Neuronal stem cell (in vitro differentiated cells): ENCODE results near the gene CAPN9.

Source experiments
- DNase-seq: peaks from one replicate; pipeline ENCODE4 v3.0.0-alpha.2; 2013; ENCODE audit warnings: low spot score
- H2AFZ ChIP-seq: one replicate; pipeline ENCODE4 v1.6.1; 2013; ENCODE audit warnings: mild to moderate bottlenecking, low read length, inconsistent platforms
- H2AK5ac ChIP-seq: 2 replicates; pipeline ENCODE4 v1.6.1; 2013; ENCODE audit warnings: low read depth, mild to moderate bottlenecking, inconsistent platforms, low read length, moderate library complexity, mixed read lengths
- H2BK120ac ChIP-seq: 2 replicates; pipeline ENCODE4 v1.6.1; 2013; ENCODE audit warnings: low read depth, mild to moderate bottlenecking, inconsistent platforms, low read length, moderate library complexity, mixed read lengths
- H2BK12ac ChIP-seq: one replicate; pipeline ENCODE4 v1.6.1; 2013; ENCODE audit warnings: low read length, inconsistent platforms
- H2BK15ac ChIP-seq: 2 replicates; pipeline ENCODE4 v1.6.1; 2013; ENCODE audit warnings: mild to moderate bottlenecking, low read length, inconsistent platforms, mixed read lengths
- H2BK5ac ChIP-seq: one replicate; pipeline ENCODE4 v1.6.1; 2013; ENCODE audit warnings: inconsistent platforms, mild to moderate bottlenecking, low read length, moderate library complexity
- H3K14ac ChIP-seq: one replicate; pipeline ENCODE4 v1.6.1; 2013; ENCODE audit warnings: low read length, inconsistent platforms
- H3K18ac ChIP-seq: 2 replicates; pipeline ENCODE4 v1.6.1; 2013; ENCODE audit warnings: low read length, inconsistent platforms
- H3K23ac ChIP-seq: 2 replicates; pipeline ENCODE4 v1.6.1; 2013; ENCODE audit warnings: low read depth, mild to moderate bottlenecking, mixed read lengths, low read length, inconsistent platforms; ENCODE audit not compliant: poor library complexity
- H3K27ac ChIP-seq: replicated peaks from 3 replicates; pipeline ENCODE4 v1.5.1; 2013; ENCODE audit warnings: low read length, inconsistent platforms
- H3K27me3 ChIP-seq, 3 experiments: 2 replicates each; pipeline ENCODE4 v1.6.1; 2013; ENCODE audit warnings: low read length in 3 of 3, mild to moderate bottlenecking in 2 of 3, inconsistent platforms in 1 of 3, low read depth in 1 of 3, mixed read lengths in 1 of 3, moderate library complexity in 1 of 3; ENCODE audit not compliant: control insufficient read depth in 3 of 3, insufficient read depth in 3 of 3
- H3K36me3 ChIP-seq, 2 donors: replicated peaks in 1 of 2; 2 replicates each; pipeline ENCODE4 v1.6.1; 2013; ENCODE audit warnings: low read length in 2 of 2; ENCODE audit not compliant: control insufficient read depth in 2 of 2, insufficient read depth in 2 of 2
- H3K4ac ChIP-seq: 2 replicates; pipeline ENCODE4 v1.6.1; 2013; ENCODE audit warnings: inconsistent platforms, mild to moderate bottlenecking, low read length, moderate library complexity
- H3K4me1 ChIP-seq, 2 donors: 1 replicate in 1 of 2; 2 replicates in 1 of 2; pipeline ENCODE4 v1.6.1; 2013; ENCODE audit warnings: low read length in 2 of 2, low read depth in 1 of 2; ENCODE audit not compliant: control insufficient read depth in 2 of 2, insufficient read depth in 1 of 2
- H3K4me2 ChIP-seq: one replicate; pipeline ENCODE4 v1.6.1; 2013; ENCODE audit warnings: mild to moderate bottlenecking, low read length, inconsistent platforms; ENCODE audit not compliant: insufficient read depth, poor library complexity, severe bottlenecking
- H3K4me3 ChIP-seq, 2 donors: 2 replicates each; pipeline ENCODE4 v1.5.1; 2013; ENCODE audit warnings: low read length in 2 of 2, mild to moderate bottlenecking in 2 of 2, inconsistent platforms in 1 of 2, moderate library complexity in 1 of 2
- H3K79me1 ChIP-seq: one replicate; pipeline ENCODE4 v1.6.1; 2013; ENCODE audit warnings: low read depth, mild to moderate bottlenecking, inconsistent platforms, low read length, moderate library complexity
- H3K9ac ChIP-seq: one replicate; pipeline ENCODE4 v1.6.1; 2013; ENCODE audit warnings: mild to moderate bottlenecking, low read depth, low read length, inconsistent platforms; ENCODE audit not compliant: poor library complexity
- H3K9me3 ChIP-seq, 2 donors: replicated peaks in 1 of 2; 2 replicates each; pipeline versions ENCODE3 to v1.6.1; 2013; ENCODE audit warnings: low read length in 2 of 2, mild to moderate bottlenecking in 2 of 2, inconsistent platforms in 1 of 2, low read depth in 1 of 2, mixed read lengths in 1 of 2, moderate library complexity in 1 of 2; ENCODE audit not compliant: control insufficient read depth in 2 of 2, insufficient read depth in 1 of 2
- H4K8ac ChIP-seq: one replicate; pipeline ENCODE4 v1.6.1; 2013; ENCODE audit warnings: low read depth, mild to moderate bottlenecking, inconsistent platforms, low read length, moderate library complexity
- H4K91ac ChIP-seq: one replicate; pipeline ENCODE4 v1.6.1; 2013; ENCODE audit warnings: low read length, low read depth, mild to moderate bottlenecking, inconsistent platforms; ENCODE audit not compliant: poor library complexity
- WGBS, 2 donors: extraction: QIAGEN DNeasy Blood & Tissue Kit; methylation state at CpG; one replicate each; pipeline ENCODE4 v1.1.7; 2013; ENCODE audit warnings: missing lambda C conversion rate in 2 of 2, mixed read lengths in 1 of 2; ENCODE audit not compliant: insufficient read length in 2 of 2, insufficient replicate concordance in 1 of 2; ENCODE audit errors: extremely low coverage in 2 of 2; 5-methylcytosine and 5-hydroxymethylcytosine counted together

The CAPN9 gene

DNA sequence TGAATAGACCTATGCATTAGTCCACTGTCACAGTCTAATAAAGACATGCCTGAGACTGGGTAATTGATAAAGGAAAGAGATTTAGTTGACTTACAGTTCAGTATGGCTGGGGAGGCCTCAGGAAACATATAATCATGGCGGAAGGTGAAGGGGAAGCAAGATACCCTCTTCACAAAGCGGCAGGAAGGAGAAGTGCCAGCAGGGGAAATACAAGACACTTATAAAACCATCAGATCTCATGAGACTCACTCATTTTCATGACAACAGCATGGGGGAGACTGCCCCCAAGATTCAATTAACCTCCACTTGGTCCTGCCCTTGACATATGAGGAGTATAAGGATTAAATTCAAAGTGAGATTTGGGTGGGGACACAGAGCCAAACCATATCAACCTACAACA lies 59.4 kb downstream of the CAPN9 start:
- no peak overlapping the region for H4K8ac ChIP-seq
- no peak overlapping the region for H3K4me2 ChIP-seq
- WGBS, 2 donors, result no CpG with 5 or more reads among the region's 2 CpGs
- H2BK12ac ChIP-seq, result no peak overlapping the region
- H3K18ac ChIP-seq, result no peak overlapping the region
- no peaks in the 10 kb centered on the region for H3K36me3 ChIP-seq
- H3K14ac ChIP-seq, result no peak overlapping the region
- H2BK5ac ChIP-seq, result no peak overlapping the region
- H2AFZ ChIP-seq, result no peak overlapping the region
- H2BK120ac ChIP-seq, result no peak overlapping the region
- H3K4ac ChIP-seq, result no peak overlapping the region
- no peaks in the 10 kb centered on the region for H3K79me1 ChIP-seq
- H3K4me3 ChIP-seq, result no peak overlapping the region
- no peak overlapping the region for H2AK5ac ChIP-seq
- H3K27me3 ChIP-seq, result no peaks in the 10 kb centered on the region
- DNase-seq, result no peak
- H3K4me1 ChIP-seq, result no peaks in the 10 kb centered on the region
- no peak overlapping the region for H3K27ac ChIP-seq
- no peaks in the 10 kb centered on the region for H3K9me3 ChIP-seq
- no peak overlapping the region for H3K23ac ChIP-seq
- no peak overlapping the region for H2BK15ac ChIP-seq
- no peak overlapping the region for H4K91ac ChIP-seq
- H3K9ac ChIP-seq, result no peak overlapping the region

DNA sequence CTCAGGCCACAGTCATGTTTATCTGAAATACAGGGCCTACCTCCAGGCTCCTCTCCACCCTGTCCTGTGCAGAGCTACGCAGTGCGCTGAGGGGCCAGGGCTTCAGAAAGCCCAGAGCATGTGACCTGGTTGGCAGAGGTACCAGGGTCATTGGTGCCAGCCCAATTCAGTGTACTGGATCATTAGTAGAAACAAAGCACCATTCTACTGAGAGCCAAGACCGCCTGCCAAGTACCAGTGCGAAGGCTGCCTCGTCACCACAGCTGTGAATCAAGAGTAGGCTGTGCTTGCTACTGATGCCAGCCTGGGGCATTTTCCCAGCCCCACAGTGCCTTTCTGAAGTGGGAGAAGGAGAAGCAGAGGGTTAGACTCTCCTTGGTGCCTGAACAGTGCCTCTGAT lies 59.8 kb downstream of the CAPN9 start:
- Histone ChIP-seq H2BK5ac (no peak overlapping the region), H3K79me1 (no peaks in the 10 kb centered on the region), H3K4me2 (no peak overlapping the region), H4K91ac (no peak overlapping the region), H2BK12ac (no peak overlapping the region), H3K14ac (no peak overlapping the region), H3K4me1 (no peaks in the 10 kb centered on the region), H3K27me3 (no peaks in the 10 kb centered on the region), H3K23ac (no peak overlapping the region), H3K4ac (no peak overlapping the region), H4K8ac (no peak overlapping the region), H3K27ac (no peak overlapping the region), H3K9ac (no peak overlapping the region), H3K4me3 (no peak overlapping the region), H2BK15ac (no peak overlapping the region), H2BK120ac (no peak overlapping the region), H2AK5ac (no peak overlapping the region), H2AFZ (no peak overlapping the region), H3K18ac (no peak overlapping the region), H3K9me3 (no peaks in the 10 kb centered on the region), H3K36me3 (no peaks in the 10 kb centered on the region)
- no CpG with 5 or more reads among the region's 5 CpGs for WGBS, 2 donors
- DNase-seq, result no peak

DNA sequence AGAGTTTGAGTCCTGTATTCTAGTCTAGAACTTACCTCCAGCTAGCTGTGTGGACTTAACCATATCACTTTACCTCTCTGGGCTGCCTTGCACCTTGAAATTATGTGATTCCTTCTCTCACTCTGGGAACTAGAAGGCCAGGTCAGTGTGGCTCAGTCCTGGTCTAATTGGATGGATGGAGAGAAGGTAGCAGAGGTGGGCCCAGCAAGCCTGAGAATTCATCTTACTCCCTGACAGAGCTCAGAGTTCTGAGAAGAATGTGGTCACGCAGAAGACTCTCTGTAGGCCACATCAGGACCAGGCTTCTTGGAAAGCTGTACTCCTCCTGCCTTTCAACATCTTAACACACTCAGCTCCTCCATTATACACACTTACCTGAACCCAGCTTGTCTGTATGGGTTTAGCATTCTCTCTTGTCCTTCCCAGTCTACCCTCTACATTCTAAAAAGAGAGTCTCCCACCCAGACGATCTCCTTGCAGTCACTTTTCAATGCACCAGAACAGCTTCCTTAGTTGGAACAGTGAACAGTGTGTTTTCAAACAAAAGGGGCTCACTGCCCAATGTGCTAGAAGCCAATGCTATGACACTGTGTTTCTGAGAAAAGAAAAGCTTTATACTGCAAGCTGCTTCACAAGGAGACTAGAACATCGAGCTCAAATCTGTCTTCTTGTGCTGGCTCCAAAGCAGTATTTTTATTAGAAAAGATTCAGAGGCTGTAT lies 60.5 kb downstream of the CAPN9 start:
- Histone ChIP-seq H2BK12ac (no peak overlapping the region), H3K4ac (no peak overlapping the region), H3K27me3 (no peaks in the 10 kb centered on the region), H4K8ac (no peak overlapping the region), H3K4me3 (no peak overlapping the region), H3K9ac (no peak overlapping the region), H3K23ac (no peak overlapping the region), H3K4me2 (no peak overlapping the region), H2AFZ (peak overlapping the region; percentile 1), H4K91ac (no peak overlapping the region), H3K9me3 (peaks cover 0 to 2% of the 10 kb centered on the region in 2 donors), H2BK120ac (no peak overlapping the region), H2AK5ac (no peak overlapping the region), H2BK15ac (no peak overlapping the region), H3K4me1 (no peaks in the 10 kb centered on the region), H2BK5ac (no peak overlapping the region), H3K18ac (no peak overlapping the region), H3K79me1 (no peaks in the 10 kb centered on the region), H3K27ac (no peak overlapping the region), H3K36me3 (no peaks in the 10 kb centered on the region), H3K14ac (no peak overlapping the region)
- DNase-seq, result no peak
- no CpG with 5 or more reads among the region's 3 CpGs for WGBS, 2 donors

DNA sequence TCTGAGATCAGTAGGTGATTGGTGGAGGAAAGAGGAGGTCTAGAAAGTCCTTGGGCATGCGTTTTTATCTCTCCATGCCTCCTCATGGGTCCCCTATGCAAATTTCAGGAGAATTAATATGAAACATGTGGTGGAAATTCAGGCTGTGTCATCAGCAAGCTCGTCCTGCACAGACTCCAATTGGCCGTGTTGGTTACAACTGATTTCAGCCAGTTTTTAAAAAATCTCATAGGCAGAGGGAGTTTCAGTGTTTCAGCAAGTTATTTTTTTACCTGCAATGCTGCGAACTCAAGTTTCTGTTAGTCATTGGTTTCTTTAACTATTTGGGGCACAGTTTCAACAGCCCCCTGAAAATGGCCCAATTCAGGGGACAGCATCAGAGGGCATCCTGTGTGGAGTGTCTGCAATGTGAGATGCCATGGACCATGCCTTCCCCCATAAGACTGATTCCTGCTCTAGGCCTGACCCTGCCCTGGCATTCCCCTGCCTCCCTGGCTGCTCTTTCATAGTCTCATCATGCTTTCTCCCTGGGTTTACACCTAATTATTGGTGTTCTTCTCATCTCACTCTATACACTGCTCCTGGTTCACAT lies 61.2 kb downstream of the CAPN9 start:
- no peak overlapping the region for H2BK5ac ChIP-seq
- H2BK15ac ChIP-seq, result no peak overlapping the region
- H3K36me3 ChIP-seq, result no peaks in the 10 kb centered on the region
- H2AK5ac ChIP-seq, result no peak overlapping the region
- no peak overlapping the region for H3K23ac ChIP-seq
- H3K27me3 ChIP-seq, result no peaks in the 10 kb centered on the region
- H4K8ac ChIP-seq, result no peak overlapping the region
- H4K91ac ChIP-seq, result no peak overlapping the region
- H2BK12ac ChIP-seq, result no peak overlapping the region
- peaks cover 0 to 4% of the 10 kb centered on the region in 2 donors for H3K9me3 ChIP-seq
- no peak overlapping the region for H3K14ac ChIP-seq
- H3K9ac ChIP-seq, result no peak overlapping the region
- H3K4ac ChIP-seq, result no peak overlapping the region
- no peaks in the 10 kb centered on the region for H3K79me1 ChIP-seq
- H3K27ac ChIP-seq, result no peak overlapping the region
- no peak overlapping the region for H3K18ac ChIP-seq
- H3K4me3 ChIP-seq, result no peak overlapping the region
- DNase-seq, result no peak
- WGBS, 2 donors, result no CpG with 5 or more reads among the region's 4 CpGs
- H3K4me2 ChIP-seq, result no peak overlapping the region
- no peaks in the 10 kb centered on the region for H3K4me1 ChIP-seq
- H2BK120ac ChIP-seq, result no peak overlapping the region
- H2AFZ ChIP-seq, result peak overlapping the region; percentile 1
